PC-3 (cell line): Measurements from ENCODE around the gene BRD3.

ENCODE experiments used
- EZH2phosphoT487 ChIP-seq: fragments of 300-600 bp; sonication (generic); IDR thresholded peaks from 2 replicates; pipeline ENCODE4 v1.6.1; 2018; ENCODE audit warnings: mild to moderate bottlenecking, antibody characterized with exemption, low read length, borderline replicate concordance
- TF ChIP-seq, protein P1 (sequence below): fragments of 300-600 bp; sonication (generic); conservative IDR thresholded peaks from 2 replicates; pipeline ENCODE4 v1.5.1; 2017; ENCODE audit warnings: antibody characterized with exemption, low read depth, mild to moderate bottlenecking, low read length

DNA sequence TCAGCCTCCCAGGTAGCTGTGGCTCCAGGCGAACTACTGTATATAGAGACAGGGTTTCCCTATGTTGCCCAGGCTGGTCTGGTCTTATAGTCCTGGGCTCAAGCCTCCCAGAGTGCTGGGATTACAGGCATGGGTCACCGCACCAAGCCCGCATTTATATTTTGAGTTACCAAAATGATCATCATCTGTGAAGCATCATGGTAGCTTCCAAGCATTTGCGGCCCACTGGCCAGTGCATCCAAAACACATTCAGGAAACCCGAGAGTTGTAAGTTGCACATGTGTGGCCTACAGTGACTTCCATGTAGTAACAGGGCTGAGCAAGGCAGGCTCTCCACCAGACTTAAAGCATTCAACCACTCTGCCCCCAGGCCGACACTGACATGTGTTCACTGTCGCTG lies 40.3 kb downstream of the BRD3 start:
- TF ChIP-seq, protein P1, sequence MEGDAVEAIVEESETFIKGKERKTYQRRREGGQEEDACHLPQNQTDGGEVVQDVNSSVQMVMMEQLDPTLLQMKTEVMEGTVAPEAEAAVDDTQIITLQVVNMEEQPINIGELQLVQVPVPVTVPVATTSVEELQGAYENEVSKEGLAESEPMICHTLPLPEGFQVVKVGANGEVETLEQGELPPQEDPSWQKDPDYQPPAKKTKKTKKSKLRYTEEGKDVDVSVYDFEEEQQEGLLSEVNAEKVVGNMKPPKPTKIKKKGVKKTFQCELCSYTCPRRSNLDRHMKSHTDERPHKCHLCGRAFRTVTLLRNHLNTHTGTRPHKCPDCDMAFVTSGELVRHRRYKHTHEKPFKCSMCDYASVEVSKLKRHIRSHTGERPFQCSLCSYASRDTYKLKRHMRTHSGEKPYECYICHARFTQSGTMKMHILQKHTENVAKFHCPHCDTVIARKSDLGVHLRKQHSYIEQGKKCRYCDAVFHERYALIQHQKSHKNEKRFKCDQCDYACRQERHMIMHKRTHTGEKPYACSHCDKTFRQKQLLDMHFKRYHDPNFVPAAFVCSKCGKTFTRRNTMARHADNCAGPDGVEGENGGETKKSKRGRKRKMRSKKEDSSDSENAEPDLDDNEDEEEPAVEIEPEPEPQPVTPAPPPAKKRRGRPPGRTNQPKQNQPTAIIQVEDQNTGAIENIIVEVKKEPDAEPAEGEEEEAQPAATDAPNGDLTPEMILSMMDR, result no peak
- TF ChIP-seq EZH2phosphoT487, result no peak
